MM.1S (cell line): Measurements from ENCODE around the gene RBM18.

Experiments
- DNase-seq: peaks from one replicate; pipeline ENCODE4 v3.0.0-alpha.2; 2015
- H2AFZ ChIP-seq: fragments of 300-600 bp; sonication (generic); 2 replicates; pipeline ENCODE4 v1.6.0; 2016; ENCODE audit warnings: antibody characterized with exemption, low read length
- H3F3A ChIP-seq: fragments of 300-600 bp; sonication (generic); 2 replicates; pipeline ENCODE4 v1.6.1; 2016; ENCODE audit warnings: mild to moderate bottlenecking, antibody characterized with exemption, low read length, moderate library complexity, mixed read lengths; ENCODE audit not compliant: insufficient read depth
- H3K27ac ChIP-seq: fragments of 300-600 bp; sonication (generic); 2 replicates; pipeline ENCODE4 v1.5.1; 2016; ENCODE audit warnings: mild to moderate bottlenecking, low read length
- H3K27me3 ChIP-seq: fragments of 300-600 bp; sonication (generic); replicated peaks from 2 replicates; pipeline ENCODE4 v1.6.0; 2016; ENCODE audit warnings: low read length; ENCODE audit not compliant: insufficient read depth
- H3K36me3 ChIP-seq: fragments of 300-600 bp; sonication (generic); replicated peaks from 2 replicates; pipeline ENCODE4 v1.6.1; 2016; ENCODE audit warnings: mild to moderate bottlenecking, low read length, mixed read lengths; ENCODE audit not compliant: insufficient read depth
- H3K4me1 ChIP-seq: fragments of 300-600 bp; sonication (generic); 2 replicates; pipeline ENCODE4 v1.6.1; 2016; ENCODE audit warnings: low read length, mixed read lengths
- H3K4me2 ChIP-seq: fragments of 300-600 bp; sonication (generic); 2 replicates; pipeline ENCODE4 v1.6.0; 2016; ENCODE audit warnings: low read depth, low read length
- H3K4me3 ChIP-seq: fragments of 300-600 bp; sonication (generic); 2 replicates; pipeline ENCODE4 v1.5.1; 2016; ENCODE audit warnings: low read length, mixed read lengths
- H3K79me2 ChIP-seq: fragments of 300-600 bp; sonication (generic); 2 replicates; pipeline ENCODE4 v1.6.1; 2016; ENCODE audit warnings: mixed run types, low read length, mixed read lengths
- H3K9ac ChIP-seq: fragments of 300-600 bp; sonication (generic); 2 replicates; pipeline ENCODE4 v1.6.1; 2016; ENCODE audit warnings: low read length, mixed read lengths
- H3K9me2 ChIP-seq: fragments of 300-600 bp; sonication (generic); replicated peaks from 2 replicates; pipeline ENCODE4 v1.6.1; 2016; ENCODE audit warnings: mild to moderate bottlenecking, low read length, mixed read lengths; ENCODE audit not compliant: insufficient read depth
- H3K9me3 ChIP-seq: fragments of 300-600 bp; sonication (generic); replicated peaks from 2 replicates; pipeline ENCODE4 v1.6.1; 2016; ENCODE audit warnings: mild to moderate bottlenecking, low read length, mixed read lengths; ENCODE audit not compliant: insufficient read depth
- H4K20me1 ChIP-seq: fragments of 300-600 bp; sonication (generic); 2 replicates; pipeline ENCODE4 v1.6.1; 2016; ENCODE audit warnings: mild to moderate bottlenecking, low read length, moderate library complexity, mixed read lengths; ENCODE audit not compliant: insufficient read depth
- EZH2 ChIP-seq: fragments of 300-600 bp; sonication (generic); optimal IDR thresholded peaks from 2 replicates; pipeline ENCODE3; 2017; ENCODE audit warnings: low read depth, mild to moderate bottlenecking, antibody characterized with exemption, low read length, mixed read lengths
- EZH2phosphoT487 ChIP-seq: fragments of 300-600 bp; sonication (generic); IDR thresholded peaks from 2 replicates; pipeline ENCODE4 v1.6.1; 2018; ENCODE audit warnings: antibody characterized with exemption, low read length
- TF ChIP-seq, protein P1 (sequence below): fragments of 300-600 bp; sonication (generic); IDR thresholded peaks from 2 replicates; pipeline ENCODE4 v1.5.1; 2016; ENCODE audit warnings: antibody characterized with exemption, low read length, mixed read lengths

Gene RBM18, protein sequence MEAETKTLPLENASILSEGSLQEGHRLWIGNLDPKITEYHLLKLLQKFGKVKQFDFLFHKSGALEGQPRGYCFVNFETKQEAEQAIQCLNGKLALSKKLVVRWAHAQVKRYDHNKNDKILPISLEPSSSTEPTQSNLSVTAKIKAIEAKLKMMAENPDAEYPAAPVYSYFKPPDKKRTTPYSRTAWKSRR

DNA sequence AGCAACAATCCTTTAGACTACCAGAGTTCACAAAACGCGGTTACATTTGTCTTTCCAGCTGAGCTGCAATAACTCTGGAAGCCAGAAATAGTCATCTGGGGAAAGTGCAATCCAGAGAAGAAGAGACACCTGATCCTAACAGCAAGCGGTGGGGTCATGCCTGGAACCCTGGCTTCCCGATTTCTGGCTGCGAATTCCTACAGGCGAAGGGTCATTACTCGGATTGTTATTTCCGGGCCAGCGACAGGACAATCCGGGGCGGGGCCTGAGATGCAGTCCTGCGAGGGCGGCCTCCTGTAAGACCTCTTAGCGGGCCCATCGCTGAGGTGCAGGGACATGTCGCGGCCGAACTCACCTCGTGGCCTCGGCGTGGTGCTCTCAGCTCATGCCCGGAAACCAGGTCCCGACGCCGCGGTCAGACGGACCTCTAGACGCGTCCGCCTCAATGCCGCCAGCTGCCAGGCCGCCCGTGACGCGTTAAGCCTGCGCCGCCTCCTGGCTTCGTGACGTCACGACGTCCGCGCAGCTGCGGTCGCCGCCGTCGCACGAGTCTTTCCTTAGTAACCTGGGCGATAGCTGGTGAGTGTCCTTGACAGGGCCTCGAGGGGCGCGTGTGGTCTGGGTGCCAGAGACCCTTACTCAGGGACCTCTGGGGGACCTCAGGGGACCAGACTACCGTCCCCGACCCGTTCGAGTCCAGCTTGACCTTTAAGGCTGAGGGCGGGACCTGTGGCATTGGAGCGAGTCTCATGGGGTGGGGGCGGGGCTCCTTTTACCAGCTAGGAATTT is at the start of gene RBM18, which contains the start of gene MRRF:
TSS of gene RBM18 (minus strand) at position 481 of the 789 bp plus-strand sequence. CDS start 3,348 bp downstream, outside the sequence.
TSS of gene MRRF (plus strand) at position 523 of the 789 bp plus-strand sequence. CDS start 6,010 bp downstream, outside the sequence.
- H3K9ac ChIP-seq = peak within 1 kb of the TSS; percentile 95
- TF ChIP-seq, protein P1, sequence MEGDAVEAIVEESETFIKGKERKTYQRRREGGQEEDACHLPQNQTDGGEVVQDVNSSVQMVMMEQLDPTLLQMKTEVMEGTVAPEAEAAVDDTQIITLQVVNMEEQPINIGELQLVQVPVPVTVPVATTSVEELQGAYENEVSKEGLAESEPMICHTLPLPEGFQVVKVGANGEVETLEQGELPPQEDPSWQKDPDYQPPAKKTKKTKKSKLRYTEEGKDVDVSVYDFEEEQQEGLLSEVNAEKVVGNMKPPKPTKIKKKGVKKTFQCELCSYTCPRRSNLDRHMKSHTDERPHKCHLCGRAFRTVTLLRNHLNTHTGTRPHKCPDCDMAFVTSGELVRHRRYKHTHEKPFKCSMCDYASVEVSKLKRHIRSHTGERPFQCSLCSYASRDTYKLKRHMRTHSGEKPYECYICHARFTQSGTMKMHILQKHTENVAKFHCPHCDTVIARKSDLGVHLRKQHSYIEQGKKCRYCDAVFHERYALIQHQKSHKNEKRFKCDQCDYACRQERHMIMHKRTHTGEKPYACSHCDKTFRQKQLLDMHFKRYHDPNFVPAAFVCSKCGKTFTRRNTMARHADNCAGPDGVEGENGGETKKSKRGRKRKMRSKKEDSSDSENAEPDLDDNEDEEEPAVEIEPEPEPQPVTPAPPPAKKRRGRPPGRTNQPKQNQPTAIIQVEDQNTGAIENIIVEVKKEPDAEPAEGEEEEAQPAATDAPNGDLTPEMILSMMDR = no peak
- TF ChIP-seq EZH2phosphoT487 (no peak), EZH2 (no peak)
- no peaks in the 10 kb centered on the region for H3K9me2 ChIP-seq
- H3K4me1 ChIP-seq = peaks cover 14% of the 10 kb centered on the region; the same call in 1 of the 2 replicates
- peak within 1 kb of the TSS; percentile 91 for H3K27ac ChIP-seq
- H3K36me3 ChIP-seq = no peaks in the 10 kb centered on the region; the same call in 1 of the 2 replicates
- peaks cover 10% of the 10 kb centered on the region; the same call in 1 of the 2 replicates for H3F3A ChIP-seq
- H2AFZ ChIP-seq = peak within 1 kb of the TSS; percentile 84
- peak within 1 kb of the TSS; percentile 92 for H3K4me3 ChIP-seq
- peak; percentile 94 for DNase-seq
- no peaks in the 10 kb centered on the region for H3K27me3 ChIP-seq
- H3K4me2 ChIP-seq = peak within 1 kb of the TSS; percentile 92
- peaks cover 74% of the 10 kb centered on the region for H3K79me2 ChIP-seq
- H3K9me3 ChIP-seq = no peaks in the 10 kb centered on the region
- H4K20me1 ChIP-seq = no peaks in the 10 kb centered on the region

DNA sequence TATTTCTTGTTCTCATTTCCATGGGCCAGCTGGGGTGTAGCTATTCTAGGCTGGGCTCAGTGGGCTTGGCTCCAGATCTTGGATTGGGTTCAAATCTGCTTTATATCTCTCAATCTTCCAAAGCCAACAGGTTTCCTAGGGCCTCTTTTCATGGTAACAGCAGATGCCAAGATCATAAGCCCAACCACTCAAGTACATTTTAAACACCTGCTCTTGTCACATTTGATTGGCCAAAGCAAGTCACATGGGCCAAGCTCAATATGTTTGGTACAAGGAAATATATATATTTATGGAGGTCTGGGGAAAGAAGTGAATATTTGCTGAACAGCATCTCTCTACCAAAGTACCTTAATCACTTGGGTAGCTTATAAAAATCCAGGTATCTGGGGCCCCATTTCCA is 49.5 kb upstream of the RBM18 start:
- DNase-seq = no peak
- Histone ChIP-seq H3K4me3 (no peak overlapping the region), H3K9ac (no peak overlapping the region), H3K36me3 (peaks cover 10% of the 10 kb centered on the region; the same call in 1 of the 2 replicates), H3K4me1 (no peaks in the 10 kb centered on the region), H3K79me2 (no peaks in the 10 kb centered on the region), H3K9me3 (no peaks in the 10 kb centered on the region), H3K4me2 (no peak overlapping the region), H4K20me1 (0 out of 2 replicates have a peak, but pooled peaks cover 4% of the 10 kb centered on the region), H2AFZ (no peak overlapping the region), H3K27ac (no peak overlapping the region), H3K9me2 (no peaks in the 10 kb centered on the region), H3F3A (no peaks in the 10 kb centered on the region), H3K27me3 (no peaks in the 10 kb centered on the region)
- TF ChIP-seq, protein P1 = no peak
- TF ChIP-seq EZH2 (no peak), EZH2phosphoT487 (no peak)

DNA sequence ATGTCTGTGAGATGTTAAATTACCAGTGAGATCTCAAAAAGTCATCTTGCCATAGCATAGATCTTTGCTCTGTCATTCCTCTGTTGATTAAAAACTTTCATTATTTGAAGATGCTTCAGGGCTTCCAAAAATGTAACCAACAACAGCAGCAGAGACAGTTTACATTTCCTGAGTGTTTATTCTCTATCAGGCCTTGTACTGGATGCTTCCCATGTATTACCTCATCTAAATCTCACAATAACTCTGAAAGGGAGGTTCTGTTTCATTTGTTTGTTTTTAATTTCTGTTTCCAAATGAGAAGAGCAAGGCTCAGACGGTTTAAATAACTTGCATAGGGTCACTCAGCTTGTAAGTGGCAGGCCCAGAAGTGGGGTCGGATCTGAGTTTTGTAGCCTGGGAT is 45.2 kb upstream of the RBM18 start:
- Histone ChIP-seq H3K4me1 (no peaks in the 10 kb centered on the region), H3K79me2 (no peaks in the 10 kb centered on the region), H3K36me3 (peaks cover 10% of the 10 kb centered on the region; the same call in 1 of the 2 replicates), H3K9me3 (no peaks in the 10 kb centered on the region), H3K27ac (no peak overlapping the region), H3F3A (no peaks in the 10 kb centered on the region), H3K9me2 (no peaks in the 10 kb centered on the region), H2AFZ (no peak overlapping the region), H3K27me3 (no peaks in the 10 kb centered on the region), H3K4me2 (no peak overlapping the region), H3K4me3 (no peak overlapping the region), H4K20me1 (0 out of 2 replicates have a peak, but pooled peaks cover 4% of the 10 kb centered on the region), H3K9ac (no peak overlapping the region)
- no peak for DNase-seq
- TF ChIP-seq EZH2 (no peak), EZH2phosphoT487 (no peak)
- TF ChIP-seq, protein P1 = no peak
